Measurements from ENCODE around the gene MYH10. TPM values are rescaled to one million over a fixed set of nuclear protein-coding genes. Genes with fewer than 3 reads are reported as not detected.

MYH10 gene
- total RNA-seq, 4 donors from 2014 or later, result 29.3 to 50.0 (median 35.4) TPM

DNA sequence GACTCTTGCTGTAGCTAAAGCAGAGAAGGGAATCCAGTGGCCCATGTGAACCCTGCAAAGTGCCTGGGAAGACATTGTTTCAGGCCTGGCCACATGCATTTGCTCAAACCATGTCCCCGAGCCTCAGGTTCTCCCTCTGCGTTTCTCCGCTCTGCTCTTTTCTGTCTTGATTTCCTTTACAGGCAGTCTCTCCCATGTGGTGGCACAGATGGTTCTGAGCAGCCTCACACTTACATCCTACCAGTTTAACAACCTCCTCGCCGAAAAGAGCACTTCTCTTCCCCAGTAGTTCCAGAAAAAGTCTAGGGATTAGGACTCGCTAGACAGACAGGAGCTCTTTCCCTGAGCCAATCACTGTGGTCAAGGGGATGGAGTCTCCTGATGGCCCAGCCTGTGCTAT, 28.3 kb upstream of the MYH10 start:
- H3K4me1 ChIP-seq, result no peaks in the 10 kb centered on the region
- no peak overlapping the region for H3K27ac ChIP-seq
- H3K36me3 ChIP-seq, result no peaks in the 10 kb centered on the region
- TF ChIP-seq EP300 (IDR thresholded peaks at IDR 0.05), result no peak
- TF ChIP-seq CTCF (IDR thresholded peaks at IDR 0.05), result no peak
- no peak for TF ChIP-seq POLR2A (IDR thresholded peaks at IDR 0.05)
- H3K4me3 ChIP-seq, result no peak overlapping the region
- no peak for DNase-seq (ENCODE audit: low spot score in 2 of 2)
- H3K27me3 ChIP-seq, result no peaks in the 10 kb centered on the region
- WGBS, 2 donors, result 94 to 97% methylated on average over 6 of the region's 6 CpGs
- H3K9me3 ChIP-seq, result peaks cover 0 to 23% (median 0%) of the 10 kb centered on the region in 4 donors

DNA sequence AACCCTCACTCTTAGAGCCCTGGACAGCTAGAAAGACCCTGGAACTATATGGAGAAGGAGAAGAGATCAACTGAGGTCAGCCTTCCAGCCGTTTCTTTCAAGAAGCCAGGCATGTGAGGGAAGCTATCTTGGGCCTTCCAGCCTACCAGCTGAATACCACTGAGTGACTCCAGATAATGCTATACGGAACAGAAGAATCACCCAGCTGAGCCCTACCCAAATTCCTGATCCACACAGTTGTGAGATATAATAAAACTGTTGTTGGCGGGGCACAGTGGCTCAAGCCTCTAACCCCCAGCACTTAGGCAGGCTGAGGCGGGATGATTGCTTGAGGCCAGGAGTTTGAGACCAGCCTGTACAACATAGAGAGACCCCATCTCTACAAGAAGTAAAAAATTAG, 26.2 kb upstream of the MYH10 start:
- Histone ChIP-seq H3K4me1 (no peaks in the 10 kb centered on the region), H3K27me3 (no peaks in the 10 kb centered on the region), H3K36me3 (no peaks in the 10 kb centered on the region), H3K4me3 (no peak overlapping the region), H3K9me3 (peaks cover 0 to 23% (median 0%) of the 10 kb centered on the region in 4 donors), H3K27ac (no peak overlapping the region)
- no peak for DNase-seq (ENCODE audit: low spot score in 2 of 2)
- no peak for TF ChIP-seq CTCF (IDR thresholded peaks at IDR 0.05)
- no peak for TF ChIP-seq POLR2A (IDR thresholded peaks at IDR 0.05)
- TF ChIP-seq EP300 (IDR thresholded peaks at IDR 0.05), result no peak
- whole genome bisulfite sequencing, 2 donors, result 82 to 91% methylated on average over 4 of the region's 4 CpGs

DNA sequence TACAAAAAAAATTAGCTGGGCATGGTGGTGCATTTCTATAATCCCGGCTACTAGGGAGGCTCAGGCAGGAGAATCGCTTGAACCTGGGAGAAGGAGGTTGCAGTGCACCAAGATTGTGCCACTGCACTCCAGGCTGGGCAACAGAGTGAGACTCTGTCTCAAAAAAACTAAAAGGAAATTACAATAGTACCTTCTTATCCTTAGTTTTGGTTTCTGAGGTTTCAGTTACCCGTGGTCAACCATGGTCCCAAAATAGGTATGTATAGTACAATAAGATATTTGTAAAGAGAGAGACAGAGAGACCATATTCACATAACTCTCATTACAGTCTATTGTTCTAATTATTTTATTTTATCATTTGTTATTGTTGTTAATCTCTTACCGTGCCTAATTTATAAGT, 24.3 kb upstream of the MYH10 start:
- peaks cover 0 to 23% (median 0%) of the 10 kb centered on the region in 4 donors for H3K9me3 ChIP-seq
- H3K4me1 ChIP-seq, result no peaks in the 10 kb centered on the region
- H3K4me3 ChIP-seq, result no peak overlapping the region
- TF ChIP-seq CTCF (IDR thresholded peaks at IDR 0.05), result no peak
- TF ChIP-seq EP300 (IDR thresholded peaks at IDR 0.05), result no peak
- TF ChIP-seq POLR2A (IDR thresholded peaks at IDR 0.05), result no peak
- no peak overlapping the region for H3K27ac ChIP-seq
- H3K36me3 ChIP-seq, result no peaks in the 10 kb centered on the region
- no peak for DNase-seq (ENCODE audit: low spot score in 2 of 2)
- WGBS, 2 donors, result 90% methylated on average over 4 of the region's 4 CpGs
- H3K27me3 ChIP-seq, result no peaks in the 10 kb centered on the region

DNA sequence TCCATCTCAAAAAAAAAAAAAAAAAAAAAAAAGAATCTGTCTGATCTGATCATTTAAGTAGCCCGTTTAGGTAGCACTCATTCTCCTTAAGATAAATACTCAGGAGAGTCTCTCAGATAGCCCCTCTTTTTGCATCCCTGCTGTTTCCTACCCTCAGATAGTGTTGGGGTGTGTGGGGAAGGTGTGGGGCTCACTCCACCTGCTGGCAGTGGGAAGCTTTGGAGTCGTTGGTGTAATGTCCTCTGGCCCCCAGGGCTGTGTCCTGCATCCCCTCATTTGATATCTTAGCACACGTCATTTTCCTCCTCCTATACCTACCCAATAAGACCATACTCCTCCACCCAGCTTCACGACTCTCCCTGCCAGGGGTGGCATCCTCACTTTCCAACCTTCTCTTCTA, 20.5 kb upstream of the MYH10 start:
- no peak for DNase-seq (ENCODE audit: low spot score in 2 of 2)
- H3K27me3 ChIP-seq, result no peaks in the 10 kb centered on the region
- peaks cover 0 to 5% (median 0%) of the 10 kb centered on the region in 4 donors for H3K9me3 ChIP-seq
- TF ChIP-seq POLR2A (IDR thresholded peaks at IDR 0.05) (no peak), CTCF (IDR thresholded peaks at IDR 0.05) (no peak), EP300 (IDR thresholded peaks at IDR 0.05) (no peak)
- no peak overlapping the region for H3K27ac ChIP-seq
- H3K4me3 ChIP-seq, result no peak overlapping the region
- peaks cover 0 to 3% (median 0%) of the 10 kb centered on the region in 4 donors for H3K4me1 ChIP-seq
- 53 to 58% methylated on average over 4 of the region's 4 CpGs for WGBS, 2 donors
- no peaks in the 10 kb centered on the region for H3K36me3 ChIP-seq

DNA sequence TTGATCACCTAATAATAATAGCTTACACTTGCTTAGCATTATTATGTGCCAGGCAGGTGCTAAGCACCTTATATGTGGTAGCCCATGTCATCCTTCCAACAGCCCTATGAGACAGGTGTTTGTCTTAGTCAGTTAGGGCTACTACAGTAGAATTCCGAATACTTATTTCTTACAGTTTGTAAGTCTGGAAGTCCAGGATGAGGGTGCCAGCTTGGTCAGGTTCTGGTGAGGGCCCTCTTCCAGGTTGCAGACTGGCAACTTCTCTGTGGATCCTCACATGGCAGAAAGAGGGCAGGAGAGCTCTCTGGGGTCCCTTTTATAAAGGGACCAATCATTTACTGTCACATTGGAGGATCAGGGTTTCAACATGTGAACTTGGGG, 19.6 kb upstream of the MYH10 start:
- DNase-seq (ENCODE audit: low spot score in 2 of 2), result no peak
- Histone ChIP-seq H3K4me1 (peaks cover 0 to 3% (median 0%) of the 10 kb centered on the region in 4 donors), H3K27ac (no peak overlapping the region), H3K36me3 (no peaks in the 10 kb centered on the region), H3K9me3 (peaks cover 0 to 5% (median 0%) of the 10 kb centered on the region in 4 donors), H3K27me3 (no peaks in the 10 kb centered on the region), H3K4me3 (no peak overlapping the region)
- no peak for TF ChIP-seq EP300 (IDR thresholded peaks at IDR 0.05)
- TF ChIP-seq POLR2A (IDR thresholded peaks at IDR 0.05), result no peak
- TF ChIP-seq CTCF (IDR thresholded peaks at IDR 0.05), result no peak
- 100% methylated on average over 1 of the region's 1 CpG for WGBS, 2 donors
